ENCODE measurements around the gene CTAGE1.
"Not testable (repeated sequence)": the region's sequence is repeated elsewhere in the genome, so short reads cannot be mapped to it uniquely, and the experiment has no call there.

The CTAGE1 gene

DNA sequence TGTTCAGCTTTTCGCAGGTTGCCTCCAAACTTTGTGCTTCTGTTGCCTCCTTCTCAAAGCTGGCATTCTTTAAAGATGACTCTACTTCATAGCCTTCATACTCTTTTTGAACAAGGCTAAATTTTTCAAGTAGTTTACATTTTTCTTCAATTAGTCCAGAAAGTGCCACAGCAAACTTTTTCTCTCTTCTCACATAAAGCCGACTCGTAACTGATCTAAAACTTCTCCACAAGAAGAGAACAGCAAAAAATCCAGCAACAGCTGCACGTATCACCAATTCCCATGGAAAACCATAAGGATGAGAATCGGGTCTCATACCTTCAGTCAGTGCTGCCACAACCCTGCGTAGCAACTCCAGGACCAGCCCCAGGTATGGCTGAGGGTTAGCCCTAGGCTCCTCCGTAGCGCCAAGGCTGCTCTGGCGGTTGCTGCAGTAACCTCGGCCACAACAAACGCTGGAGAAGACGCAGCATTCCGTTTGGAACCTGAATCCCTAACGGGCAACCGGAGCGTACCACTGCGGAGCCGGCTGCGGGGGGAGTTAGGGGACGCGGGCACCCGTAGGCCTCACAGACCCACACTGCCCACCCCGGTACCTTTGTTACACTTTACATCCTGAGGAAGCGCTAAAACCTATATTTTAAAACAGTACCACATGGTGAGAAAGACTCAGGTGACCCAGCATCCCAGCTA is at the start of gene CTAGE1:
CTAGE1 (minus strand) TSS at position 420 of the 693 bp plus-strand sequence; CDS start at position 316, 104 bp downstream.
- DNase-seq, result no peak

DNA sequence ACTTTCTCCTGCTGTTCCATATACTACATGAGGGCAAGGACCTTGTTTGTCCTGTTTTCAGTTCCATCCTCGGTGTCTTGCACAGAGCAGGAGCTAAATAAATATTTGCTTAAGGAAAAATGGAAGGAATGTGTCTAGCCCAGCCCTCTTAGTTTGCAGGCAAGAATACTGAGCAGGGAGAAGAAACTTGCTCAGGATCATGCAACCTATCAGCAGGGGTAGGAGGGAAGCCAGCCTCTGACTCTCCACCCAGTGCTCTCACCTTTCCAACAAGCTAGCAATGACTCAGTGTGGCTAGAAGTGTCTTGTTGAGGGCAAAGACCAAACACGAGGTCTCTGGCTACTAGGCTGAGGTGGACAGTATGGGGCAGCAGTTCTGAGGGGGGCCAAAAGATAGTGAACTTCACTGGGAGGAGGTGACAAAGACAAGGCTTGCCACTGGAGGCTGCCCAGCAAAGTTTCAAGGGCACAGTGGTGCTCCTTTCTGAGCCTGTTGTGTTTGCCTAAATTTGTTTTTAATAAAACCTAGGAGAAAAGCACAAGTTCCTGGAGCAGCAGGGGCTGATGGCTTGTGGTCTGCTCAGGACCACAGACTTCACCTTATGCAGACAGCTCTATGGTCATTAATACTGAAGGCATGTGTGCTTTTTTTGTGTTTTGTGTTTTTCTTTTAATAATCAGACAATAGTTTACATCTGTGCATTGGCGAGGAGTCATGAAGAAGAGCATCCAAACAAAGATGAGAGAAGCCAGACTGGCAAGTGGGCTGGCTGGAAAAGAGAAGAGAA is 49.1 kb upstream of the CTAGE1 start:
- DNase-seq, result no peak

DNA sequence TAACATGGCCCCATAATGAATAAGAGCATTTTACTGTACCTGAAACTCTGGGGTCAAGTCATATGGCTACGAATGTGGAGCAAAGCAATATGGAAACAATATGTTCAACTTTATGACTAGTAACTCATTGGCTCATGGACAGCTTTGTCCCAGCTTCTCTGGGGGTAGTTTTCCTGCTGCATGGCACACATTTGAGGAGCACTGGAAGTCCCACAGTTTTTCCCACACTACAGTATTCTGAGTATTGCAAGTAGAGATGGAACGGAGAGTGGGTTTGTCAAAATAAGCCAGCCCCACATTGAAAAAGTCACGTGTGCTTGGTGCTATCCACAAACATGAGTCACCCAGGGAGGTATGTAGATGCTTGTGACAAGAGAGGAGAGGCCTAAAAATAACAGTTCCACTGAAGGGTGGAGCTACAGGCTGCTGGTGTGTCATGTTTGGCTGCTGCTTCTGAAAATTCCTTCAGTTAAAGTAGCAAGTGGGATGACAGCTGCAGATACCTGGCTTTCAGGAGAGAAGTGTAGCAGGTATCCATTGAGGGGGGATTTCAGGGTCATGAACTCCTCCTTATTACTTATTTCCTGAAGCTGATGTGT is 48.2 kb upstream of the CTAGE1 start:
- peak; percentile 36 for DNase-seq

GRCh38 chr18:22463076-22463475 is 45.4 kb upstream of the CTAGE1 start:
- no peak for DNase-seq

DNA sequence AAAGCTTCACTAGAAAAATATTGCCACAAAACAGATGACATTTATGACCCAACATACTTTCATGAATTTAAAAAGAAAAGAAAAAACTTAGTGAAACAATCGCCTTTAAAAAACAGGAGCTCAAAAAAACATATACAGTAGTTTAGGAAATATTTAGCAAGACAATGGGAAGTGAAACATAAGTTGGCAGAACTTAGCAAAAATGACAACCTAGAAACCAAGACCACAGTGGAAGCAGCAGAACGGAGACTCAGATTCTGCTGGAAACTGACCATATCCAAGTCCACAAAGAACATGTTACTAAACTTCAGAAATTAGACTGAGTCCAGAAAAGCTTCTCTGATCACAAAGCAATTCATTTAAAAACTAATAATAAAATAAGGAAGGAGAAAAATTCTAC is 41.8 kb upstream of the CTAGE1 start:
- no peak for DNase-seq

DNA sequence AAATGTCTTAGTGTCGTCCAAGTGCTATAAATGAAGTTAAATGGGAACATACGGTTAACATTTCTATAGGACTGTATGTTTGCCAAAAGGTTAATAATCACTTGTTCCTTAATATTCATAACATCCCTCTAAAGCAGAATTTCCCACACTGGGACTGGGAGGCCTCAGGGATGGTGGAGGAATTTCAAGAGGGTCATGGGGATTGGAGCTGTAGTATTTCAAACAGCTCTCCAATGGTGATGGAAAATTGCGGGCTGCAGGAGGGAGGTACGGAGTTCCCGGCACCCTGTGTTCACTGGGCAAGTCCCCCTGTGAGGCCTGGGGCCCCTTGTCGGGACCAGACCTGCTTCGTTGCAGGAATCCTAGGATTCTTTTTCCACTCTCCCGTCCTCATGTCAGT is 39.8 kb upstream of the CTAGE1 start:
- no peak for DNase-seq

- no peak for DNase-seq
These were observed 38.8 kb upstream of the CTAGE1 start for GRCh38 chr18:22456547-22456946.

GRCh38 chr18:22456116-22456480 is 38.4 kb upstream of the CTAGE1 start:
- no peak for DNase-seq

- DNase-seq, result no peak
These were observed 37.9 kb upstream of the CTAGE1 start for GRCh38 chr18:22455425-22456115.

GRCh38 chr18:22453315-22453714 is 35.6 kb upstream of the CTAGE1 start:
- DNase-seq, result no peak

DNA sequence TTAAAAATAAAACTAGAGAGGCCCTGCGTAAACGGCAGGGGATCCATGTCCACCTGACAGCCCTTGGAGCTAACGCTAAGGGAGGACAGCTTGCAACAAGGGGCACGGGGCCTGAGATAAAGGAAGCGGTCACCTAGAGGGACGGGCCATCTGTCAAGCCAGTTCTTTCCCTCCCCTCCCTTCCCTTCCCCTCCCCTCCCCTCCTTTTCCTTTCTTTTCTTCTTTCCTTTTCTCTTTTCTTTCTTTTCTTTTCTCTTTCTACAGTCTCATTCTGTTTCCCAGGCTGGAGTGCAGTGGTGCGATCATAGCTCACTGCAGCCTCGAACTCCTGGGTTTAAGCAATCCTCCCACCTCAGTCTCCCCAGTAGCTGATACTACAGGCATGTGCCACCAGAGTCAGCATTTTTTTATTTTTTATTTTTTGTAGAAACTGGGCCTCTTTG is 34.5 kb upstream of the CTAGE1 start:
- no peak for DNase-seq

- DNase-seq, result peak; percentile 50
These were observed 34.1 kb upstream of the CTAGE1 start for GRCh38 chr18:22451796-22452195.

- DNase-seq, result not testable (repeated sequence)
These were observed 33.1 kb upstream of the CTAGE1 start for GRCh38 chr18:22450766-22451165.

DNA sequence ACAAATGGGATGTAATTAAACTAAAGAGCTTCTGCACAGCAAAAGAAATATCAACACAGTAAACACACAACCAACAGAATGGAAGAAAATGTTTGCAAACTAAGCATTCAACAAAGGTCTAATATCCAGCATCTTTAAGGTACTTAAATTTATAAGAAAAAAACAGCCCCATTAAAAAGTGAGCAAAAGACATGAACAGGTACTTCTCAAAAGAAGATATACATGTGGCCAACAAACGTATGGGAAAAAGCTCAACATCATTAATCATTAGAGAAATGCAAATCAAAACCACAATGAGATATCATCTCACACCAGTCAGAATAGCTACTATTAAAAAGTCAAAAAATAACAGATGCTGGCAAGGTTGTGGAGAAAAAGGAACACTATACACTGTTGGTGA is 32.6 kb upstream of the CTAGE1 start:
- DNase-seq, result not testable (repeated sequence)

- DNase-seq, result not testable (repeated sequence)
These were observed 32.0 kb upstream of the CTAGE1 start for GRCh38 chr18:22449753-22450152.

- no peak for DNase-seq
These were observed 30.5 kb upstream of the CTAGE1 start for GRCh38 chr18:22448238-22448637.

- no peak for DNase-seq
These were observed 30.1 kb upstream of the CTAGE1 start for GRCh38 chr18:22447792-22448191.

GRCh38 chr18:22446911-22447310 is 29.2 kb upstream of the CTAGE1 start:
- no peak for DNase-seq

GRCh38 chr18:22446325-22446724 is 28.6 kb upstream of the CTAGE1 start:
- DNase-seq, result no peak

DNA sequence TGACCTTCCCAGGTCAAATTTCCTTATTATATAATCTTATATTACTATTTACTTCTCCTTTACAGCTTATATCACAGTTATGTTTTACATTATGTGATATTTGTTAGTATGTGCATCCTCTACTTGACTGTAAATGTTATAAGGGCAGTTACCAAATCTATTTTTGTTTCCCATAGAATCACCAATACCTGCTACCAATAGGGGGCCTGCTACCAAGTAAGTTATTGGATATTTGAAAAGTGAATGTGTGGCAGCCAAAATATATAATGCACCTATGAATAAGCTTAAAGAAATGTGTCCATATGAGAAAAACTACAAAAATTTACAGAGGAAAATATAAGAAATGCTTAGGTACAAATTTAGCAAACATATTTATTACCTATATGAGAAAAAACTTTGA is 23.9 kb upstream of the CTAGE1 start:
- no peak for DNase-seq

DNA sequence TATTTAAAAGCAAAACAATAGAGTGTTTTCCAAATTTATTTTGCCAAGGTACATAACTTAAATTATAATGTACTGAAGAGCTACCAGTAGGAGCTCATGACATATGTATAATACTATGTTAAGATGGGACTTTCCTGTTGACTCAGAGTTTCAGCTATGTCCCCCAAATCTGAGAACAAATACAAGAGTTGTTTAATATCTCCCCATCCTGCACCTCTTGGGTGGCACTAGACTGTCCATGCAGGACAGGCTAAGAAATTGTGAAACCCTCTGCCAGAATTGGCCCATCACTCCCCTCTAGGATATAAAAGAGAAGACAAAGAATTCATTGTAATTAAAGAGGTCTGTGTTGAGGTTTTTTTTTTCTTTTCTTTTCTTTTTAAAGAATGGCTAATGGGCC is 21.7 kb upstream of the CTAGE1 start:
- no peak for DNase-seq

DNA sequence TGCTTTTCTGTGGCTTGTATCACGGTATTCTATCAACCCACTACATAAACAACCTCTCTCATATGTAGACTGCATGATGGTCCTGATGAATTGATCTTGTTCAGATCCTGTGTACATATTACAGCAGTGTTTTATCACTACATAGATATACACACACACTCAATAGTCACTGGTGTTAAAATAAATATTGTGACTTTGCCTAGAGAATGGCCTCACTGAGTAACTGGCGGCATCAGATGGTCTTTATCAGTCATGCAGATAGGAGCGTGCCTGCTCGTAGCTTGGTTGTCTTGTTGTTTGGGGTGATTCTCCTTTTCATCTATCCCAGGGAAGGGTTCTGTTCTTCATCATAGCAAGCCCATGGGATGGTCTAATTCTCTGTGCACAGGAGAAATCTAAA is 18.4 kb upstream of the CTAGE1 start:
- DNase-seq, result no peak

- DNase-seq, result no peak
These were observed 17.4 kb upstream of the CTAGE1 start for GRCh38 chr18:22434973-22435608.

Measured in 8988T (cell line).